ENCODE results near the gene ABHD10.

Gene ABHD10

DNA sequence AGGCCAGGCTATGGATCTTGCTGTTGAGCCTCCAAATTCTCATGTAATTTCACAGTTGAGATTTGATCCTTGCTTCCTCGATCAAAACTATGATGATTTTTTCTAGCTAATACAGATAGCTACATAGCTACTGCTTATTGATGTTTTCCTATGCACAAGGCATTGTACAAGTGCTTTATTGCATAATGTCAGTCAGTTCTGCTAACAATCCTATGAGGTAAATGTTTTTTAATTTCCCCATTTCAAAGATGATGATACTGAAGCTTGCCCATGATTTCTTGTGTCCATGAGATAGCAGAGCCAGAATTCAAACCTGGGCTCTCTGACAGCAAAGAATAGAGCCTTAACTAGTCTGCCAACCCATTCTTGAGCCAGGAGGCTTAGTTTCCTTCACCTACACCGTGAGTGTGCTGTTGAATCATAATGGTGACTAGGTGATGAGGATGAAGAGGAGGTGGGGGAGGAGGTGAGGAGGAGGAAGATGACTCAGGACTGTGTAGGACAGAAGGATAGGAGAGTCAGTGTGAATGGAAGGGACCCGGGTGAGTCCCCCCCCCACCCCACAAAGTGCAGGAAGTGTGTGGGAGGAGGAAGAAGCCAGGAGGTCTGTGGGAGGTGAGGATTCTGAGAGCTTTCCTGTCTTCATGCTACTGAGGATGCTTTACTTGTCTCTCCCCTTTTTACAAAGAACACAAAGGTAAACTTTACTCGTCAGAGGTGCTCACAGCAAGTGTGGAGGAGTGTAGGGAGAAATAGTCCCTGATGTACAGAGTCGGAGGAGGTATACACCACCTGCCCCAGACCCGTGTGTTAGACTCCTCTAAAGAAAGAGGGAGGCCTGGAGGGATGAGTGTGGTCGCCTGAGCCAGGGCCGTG is 23.5 kb downstream of the ABHD10 start:
- DNase-seq: no peak

DNA sequence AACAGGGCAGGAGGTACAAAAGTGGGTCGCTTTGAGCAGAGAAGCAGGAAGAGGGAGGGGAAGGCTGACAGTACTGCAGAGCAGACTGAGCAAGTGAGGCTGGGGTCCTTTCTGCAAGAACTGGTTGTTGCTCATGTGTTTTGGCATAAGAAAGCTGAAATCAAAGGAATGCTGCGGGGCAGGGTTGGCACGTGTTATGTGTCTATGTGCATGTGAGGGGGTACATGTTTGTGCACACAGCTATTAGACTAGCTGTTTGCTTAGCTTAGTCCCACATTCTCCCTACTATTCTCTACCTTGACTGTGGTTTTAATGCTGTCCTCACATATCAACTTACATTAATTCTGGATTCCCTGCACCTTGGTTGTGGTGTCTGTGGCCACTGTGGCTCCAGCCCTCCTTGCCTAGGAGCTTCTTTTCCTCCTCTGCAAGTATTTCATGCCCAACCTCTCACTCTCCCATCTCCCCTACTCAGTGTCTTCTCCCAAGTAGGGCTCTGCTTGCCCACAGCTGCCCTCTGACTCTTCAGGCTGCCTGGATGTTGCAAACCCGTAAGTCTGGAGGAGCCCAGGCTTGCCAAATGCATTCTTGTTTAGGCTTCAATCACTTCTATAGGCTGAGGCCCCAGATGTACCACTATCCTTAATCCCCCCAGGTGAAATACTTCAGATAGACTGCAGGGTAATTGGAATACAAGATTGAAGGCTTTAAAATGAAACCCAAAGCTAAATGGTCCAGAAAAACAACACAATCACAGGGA is 24.7 kb downstream of the ABHD10 start:
- DNase-seq: no peak

DNA sequence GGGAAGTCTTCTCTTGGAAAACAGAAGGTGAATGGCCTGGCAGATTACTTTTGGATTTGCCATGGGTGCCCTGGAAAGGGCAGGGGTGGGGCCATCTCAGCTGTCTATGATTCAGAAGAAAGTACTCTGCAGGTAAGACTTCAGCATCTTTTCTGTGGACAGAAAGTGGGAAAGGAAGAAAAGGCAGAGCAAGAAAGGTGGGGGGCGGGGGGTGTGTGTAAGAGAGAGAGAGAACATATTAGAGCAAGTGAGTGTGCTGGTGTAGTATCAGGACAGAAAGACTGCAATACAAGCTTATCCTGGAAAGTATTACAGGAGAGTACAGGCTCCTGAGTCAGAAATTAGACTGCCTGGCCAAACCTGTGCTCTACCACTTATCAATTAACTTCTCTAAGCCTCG is 25.4 kb downstream of the ABHD10 start:
- no peak for DNase-seq

DNA sequence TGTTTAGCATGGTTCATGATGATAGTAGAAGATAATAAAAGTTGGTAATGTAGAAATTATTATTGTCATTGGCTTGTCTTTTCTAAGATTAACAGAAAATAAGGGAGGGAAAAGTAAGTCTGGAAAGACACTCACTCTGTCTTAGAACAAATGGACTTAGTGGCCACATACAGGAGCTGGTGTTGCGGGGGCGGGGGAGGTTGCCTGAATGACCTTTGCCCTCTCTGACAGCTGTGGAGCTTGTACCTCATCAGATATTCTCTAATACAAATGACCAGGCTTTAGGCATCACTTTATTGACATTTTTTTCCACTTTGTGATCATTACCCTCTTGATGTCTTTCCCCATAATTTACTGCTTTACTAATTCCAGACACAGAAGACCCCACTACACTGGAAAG is 25.8 kb downstream of the ABHD10 start:
- no peak for DNase-seq

DNA sequence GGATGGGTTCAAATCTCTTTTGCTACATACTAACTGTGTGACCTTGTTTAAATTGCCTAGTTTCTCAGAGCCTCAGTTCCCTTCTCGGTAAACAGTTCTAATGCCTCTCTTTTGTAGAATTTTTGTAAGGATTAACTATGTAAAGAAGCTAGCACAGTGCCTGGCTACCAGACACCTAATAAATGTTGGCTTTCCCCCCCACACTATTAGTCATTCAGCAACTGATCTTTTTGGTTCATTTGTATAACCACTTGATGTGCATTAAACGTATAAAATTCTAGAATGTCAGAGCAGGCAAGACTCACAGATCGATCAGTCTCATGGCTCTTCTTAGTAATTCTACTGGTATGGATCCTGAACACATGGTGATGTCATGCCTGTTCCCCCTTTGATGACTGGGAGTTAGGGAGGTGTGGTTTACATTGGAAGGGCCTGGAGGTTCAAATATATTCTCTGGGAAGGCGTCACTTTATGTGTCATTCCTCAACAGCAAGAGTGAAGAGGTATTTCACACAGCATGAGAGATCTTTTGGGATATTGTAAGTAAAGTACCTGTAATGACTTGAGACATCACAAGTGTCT is 26.4 kb downstream of the ABHD10 start:
- DNase-seq: no peak

DNA sequence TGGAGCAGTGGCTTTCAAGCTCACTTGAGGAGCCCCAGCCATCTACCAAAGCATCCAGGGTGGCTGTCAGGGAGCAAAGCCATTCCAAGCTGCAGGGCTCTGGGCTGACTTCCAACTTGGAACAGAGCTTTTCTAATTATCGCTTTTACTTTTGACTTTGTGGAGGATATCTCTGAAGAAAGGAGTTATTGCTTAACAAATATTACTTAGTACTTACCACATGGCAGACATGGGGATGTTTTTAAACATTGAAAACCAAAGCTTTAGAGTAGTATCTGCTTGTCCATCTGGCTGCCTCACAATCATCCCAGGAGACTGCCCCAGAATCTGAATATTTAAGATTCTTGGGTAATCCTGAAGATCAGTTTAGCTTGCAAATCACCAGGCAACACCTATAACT is 28.8 kb downstream of the ABHD10 start:
- DNase-seq: no peak

DNA sequence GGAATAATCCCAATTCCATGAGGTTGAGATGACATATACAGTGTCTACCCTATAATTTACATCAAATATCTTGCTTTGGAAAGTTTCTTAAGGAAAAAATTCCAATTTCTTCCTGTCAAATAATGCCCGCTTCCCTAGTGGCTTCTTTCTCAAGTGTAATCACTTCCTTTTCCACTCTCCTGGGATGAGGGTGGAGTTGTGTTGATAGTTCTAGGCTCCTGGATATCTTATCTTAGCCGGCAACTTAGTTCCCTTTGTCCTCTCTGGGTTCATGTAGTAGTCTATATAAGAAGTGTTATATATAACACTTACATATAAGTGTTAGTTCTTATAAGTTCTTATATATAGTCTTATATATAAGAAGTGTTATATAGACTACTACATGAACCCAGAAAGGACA is 30.8 kb downstream of the ABHD10 start:
- DNase-seq: no peak

DNA sequence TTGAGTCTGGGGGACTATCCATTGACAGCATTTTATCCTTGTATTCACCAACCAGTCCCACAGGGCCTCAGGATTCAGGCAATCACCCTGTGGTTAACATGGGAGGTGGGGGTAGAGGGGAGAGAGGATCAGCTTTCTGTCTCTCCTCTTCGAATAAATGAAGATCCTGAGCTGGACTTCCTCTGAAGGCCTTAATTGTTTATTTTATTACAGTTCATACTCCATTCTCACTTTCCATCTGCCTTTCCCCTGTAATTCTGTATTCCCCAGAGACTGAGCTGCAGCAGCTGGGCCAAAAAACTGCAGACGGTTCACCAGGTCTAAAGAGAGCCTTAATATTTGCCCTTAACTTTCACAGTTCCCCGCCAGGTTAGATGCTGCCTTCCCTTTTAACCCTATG is 31.8 kb downstream of the ABHD10 start:
- no peak for DNase-seq

DNA sequence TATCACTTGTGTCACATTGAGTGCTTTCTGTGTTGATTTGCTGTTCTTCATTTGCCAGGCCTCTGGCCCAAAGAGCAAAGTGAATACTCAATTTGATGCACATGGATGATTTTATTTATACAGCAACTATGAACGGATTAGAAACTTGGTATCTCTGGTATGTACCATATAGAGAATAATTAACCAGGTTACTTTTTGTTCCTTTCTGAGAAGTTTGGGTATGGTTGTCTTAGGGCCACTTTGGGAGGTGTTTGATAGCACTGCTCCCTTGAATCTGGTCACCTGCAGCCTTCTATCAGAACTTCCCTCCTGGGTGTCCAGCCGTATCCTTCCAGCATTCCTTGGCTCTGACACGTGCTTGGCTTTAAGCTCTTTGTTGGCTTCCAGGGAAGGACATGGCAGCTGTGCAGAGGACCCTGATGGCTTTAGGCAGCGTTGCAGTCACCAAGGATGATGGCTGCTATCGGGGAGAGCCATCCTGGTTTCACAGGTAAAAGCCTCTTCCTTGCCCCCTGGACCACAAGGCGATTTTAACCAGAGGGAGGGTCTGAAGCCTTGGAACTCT is 32.6 kb downstream of the ABHD10 start:
- DNase-seq: no peak

DNA sequence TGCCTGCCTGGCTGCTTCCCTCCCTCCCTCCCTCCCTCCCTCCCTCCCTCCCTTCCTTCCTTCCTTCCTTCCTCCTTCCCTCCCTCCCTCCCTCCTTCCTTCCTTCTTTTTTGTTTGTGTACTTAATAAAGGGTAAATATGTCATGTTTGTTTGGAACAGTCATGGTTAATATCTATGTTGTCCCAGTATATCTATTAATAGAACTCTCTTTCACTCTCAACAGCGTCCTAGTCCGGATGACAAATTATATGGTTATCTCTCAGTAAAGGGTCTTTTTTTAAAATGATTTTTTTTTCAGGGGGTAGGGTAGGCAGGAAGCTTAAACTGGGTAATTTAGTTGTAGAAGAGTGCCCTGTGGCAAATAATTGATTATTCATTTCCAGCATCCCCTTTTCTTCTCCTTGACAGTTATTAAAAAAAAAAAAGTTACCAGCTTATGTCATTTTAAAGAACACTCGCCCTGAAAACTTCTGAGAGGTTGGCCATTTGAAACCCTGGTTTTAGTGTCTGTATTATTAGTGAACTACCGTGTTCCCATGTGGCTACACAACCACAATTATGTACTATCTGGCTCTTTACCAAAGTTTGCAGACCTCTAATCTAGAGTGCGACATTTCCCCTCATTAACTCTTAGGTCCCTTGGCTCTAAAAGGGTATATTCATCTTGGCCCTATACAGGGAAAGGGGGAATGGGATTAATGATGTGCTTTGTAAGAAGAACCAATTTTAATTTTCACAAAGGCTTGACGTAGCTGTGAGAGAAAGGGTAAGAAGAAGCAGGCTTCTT is 33.6 kb downstream of the ABHD10 start:
- no peak for DNase-seq

DNA sequence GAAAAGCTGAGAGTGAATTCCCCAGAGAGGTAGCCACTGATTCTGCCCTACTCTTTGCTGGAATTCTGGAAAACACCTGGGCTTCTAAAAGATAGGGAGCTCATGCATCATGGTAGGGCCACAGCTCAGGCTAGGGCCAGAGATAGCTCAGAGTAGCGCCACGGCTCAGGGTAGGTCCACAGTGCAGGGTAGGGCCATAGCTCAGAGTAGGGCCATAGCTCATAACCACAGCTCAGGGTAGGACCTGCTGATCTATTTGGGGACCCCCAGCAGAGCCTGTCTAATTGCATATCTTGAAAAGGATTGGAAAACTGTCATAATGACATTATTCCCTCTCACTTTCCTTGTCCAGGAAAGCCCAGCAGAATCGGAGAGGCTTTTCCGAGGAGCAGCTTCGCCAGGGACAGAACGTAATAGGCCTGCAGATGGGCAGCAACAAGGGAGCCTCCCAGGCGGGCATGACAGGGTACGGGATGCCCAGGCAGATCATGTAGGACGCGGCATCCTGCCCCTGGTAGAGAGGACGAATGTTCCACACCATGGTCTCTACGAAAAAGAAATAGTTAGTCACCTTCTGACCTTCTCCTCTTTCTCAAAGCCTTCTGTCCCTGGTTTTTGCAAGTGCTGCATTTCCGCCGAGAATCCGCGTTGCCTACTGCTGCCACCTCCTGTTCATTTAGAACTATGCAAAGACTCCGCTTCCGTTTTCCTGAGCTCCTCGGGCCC is 34.4 kb downstream of the ABHD10 start:
- no peak for DNase-seq

DNA sequence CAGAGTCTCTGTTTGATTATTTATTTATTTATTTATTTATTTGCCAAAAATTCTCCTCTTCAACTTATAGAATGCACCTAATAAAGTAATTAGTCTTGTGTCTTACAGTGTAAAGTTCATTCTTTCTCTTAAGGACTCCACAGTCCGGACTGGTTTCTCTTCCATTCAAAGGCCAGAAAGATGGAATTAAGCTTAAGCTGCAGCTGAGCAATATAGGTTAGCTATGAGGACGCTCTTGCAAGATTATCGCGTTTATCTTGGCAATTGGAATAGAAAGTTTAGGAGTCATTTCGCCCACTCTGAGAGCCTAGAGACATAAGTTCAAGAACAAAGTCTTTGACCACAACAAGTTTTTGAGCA is 34.9 kb downstream of the ABHD10 start:
- DNase-seq: no peak

DNA sequence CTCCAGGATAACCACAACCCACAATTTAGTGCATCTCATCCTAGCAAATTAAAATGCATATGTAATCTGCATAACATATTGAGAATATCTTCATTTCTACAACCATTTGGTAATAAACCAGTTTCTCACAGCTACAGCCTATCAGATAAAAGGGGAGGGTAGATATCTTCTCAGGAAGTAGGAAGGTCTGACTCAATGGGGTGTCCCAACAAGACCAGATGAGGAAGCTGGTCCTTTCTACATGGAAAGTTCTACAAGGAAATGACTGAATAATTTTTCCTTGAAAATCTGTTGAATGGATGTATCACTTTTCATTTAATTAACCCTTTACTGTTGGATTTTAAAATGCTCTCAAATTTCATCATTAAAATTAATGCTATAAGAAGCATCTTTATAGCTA is 38.3 kb downstream of the ABHD10 start:
- DNase-seq: no peak

DNA sequence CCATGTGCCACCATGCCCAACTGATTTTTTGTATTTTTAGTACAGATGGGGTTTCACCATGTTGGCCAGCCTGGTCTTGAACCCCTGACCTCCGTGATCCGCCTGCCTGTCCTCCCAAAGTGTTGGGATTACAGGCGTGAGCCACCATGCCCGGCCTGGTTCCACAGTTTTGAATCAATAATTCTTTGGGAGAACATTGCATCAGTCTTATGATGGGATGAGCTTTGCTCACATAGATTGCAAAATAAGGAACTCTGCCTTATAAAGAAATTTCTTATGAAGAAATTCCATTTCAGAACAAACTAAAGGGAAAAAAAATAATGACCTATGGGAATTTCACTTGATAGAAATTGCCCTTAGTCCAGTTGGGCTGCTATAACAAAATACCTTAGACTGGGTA is 39.9 kb downstream of the ABHD10 start:
- DNase-seq: no peak

DNA sequence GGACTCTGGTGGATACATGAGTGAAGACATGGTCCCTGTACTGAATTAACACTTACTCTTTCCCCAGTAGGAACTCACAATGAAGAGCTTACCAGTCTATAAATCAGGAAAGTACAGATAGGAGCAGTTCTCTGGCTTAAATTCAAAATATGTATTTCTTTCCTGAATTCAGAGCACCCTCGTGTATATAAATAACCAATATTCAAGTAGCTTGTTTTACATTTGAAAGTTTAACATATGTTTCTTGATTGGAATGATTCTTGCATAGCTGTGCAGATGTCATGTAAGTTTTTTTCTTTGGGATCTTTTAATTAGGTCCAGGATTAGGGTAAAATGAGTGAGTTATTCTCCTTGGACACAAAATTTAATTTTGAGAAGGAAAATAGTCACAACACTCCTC is 40.9 kb downstream of the ABHD10 start:
- DNase-seq: no peak

DNA sequence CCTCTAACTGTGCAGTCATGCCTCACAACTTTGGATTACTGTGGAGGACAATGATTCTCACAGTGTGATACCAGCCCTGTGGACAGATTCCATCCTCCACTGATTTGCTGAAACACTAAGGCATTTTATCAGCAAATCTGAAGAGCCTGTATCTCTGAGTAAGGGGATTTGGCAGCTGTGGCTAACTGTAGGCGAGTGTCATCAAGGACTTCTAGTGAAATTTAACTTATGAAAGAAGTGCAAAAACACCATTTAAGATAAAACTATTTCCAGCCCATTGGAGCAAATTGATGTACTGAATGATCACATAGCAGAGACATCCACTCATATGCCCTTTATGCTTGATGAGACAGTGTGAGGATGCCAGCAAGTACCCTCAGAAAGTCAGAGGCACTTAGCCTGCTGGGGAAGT is 41.9 kb downstream of the ABHD10 start:
- DNase-seq: no peak

DNA sequence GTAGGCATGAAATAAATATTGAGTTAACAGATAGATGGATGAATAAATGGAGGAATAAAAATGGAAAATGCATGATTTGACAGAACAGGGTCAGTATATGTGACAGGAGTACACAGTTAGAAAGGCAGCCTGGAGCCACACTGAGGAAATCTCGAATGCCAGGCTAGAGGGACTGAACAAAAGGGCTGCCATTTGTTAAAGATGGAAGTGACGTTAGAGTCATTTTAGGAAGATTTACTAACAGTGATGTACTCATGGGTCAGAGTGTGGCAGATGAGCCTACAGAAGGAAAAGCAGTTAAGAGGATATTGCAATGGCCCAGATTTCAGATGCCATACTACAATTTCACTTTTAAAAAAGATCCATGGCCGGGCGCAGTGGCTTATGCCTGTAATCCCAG is 48.3 kb downstream of the ABHD10 start:
- no peak for DNase-seq

DNA sequence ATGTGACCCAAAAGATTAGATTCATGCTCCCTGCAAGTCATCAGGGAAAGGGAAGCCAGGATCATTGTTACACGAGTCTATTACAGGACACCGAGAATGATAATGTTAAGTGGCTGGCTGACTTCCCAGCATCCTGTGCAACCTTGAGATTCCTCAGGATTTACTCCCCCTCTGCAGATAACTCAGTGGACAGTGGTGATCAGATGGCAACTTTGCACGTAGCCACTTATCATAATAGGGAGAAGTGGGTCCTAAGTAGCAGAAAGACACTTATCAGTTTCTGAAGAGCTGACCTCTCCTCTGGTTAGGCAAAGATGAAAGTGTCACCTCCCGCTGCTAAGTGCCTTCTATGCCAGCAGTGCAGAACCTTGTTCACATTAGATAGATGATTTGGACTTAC is 49.0 kb downstream of the ABHD10 start:
- no peak for DNase-seq

DNA sequence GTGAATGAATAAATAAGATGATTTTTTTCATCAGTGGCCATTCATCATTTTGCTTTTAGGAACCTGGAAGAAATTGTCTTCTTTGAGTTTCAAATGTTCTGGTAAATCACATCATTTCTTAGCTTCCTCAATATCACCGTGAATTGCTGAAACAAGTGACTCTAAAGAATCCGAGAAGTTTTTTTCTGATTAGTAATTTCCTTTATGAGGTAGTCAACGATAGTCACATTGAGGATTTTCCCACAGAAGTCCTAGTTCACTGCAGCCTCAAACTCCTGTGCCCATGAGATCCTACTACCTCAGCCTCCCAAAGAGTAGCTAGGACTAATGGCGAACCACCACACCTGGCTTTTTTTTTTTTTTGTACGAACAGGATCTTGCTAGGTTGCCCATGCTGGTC is 52.1 kb downstream of the ABHD10 start:
- no peak for DNase-seq

DNA sequence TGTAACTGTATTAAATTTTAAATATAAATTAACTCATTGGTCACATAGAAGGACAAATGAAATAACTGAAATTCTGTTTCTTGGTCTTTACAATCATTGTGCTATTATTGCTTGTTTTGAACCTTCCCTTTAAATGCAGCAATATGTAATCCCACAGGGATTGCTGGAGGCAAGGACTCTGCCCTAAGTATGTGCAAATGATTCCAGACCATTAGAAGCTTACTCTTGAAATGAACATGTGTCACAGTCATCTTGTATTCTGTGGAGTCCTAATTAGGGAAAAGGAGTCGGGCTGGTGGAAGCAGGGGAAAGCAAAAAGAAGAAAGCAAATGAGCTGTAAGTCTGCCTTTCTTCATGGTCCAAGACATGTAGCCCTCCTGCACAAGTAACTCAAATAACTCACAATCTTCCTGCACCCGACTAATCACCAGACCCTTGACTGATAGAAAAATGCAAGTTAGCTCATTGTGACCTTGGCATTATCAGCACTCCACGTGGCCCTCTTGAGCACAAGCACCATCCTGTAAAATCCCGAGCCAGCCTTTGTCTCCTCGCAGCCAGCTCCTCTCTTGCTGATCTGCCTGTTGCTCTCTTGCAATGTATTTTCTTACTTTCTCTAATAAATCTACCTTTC is 53.4 kb downstream of the ABHD10 start:
- DNase-seq: peak; percentile 61

DNA sequence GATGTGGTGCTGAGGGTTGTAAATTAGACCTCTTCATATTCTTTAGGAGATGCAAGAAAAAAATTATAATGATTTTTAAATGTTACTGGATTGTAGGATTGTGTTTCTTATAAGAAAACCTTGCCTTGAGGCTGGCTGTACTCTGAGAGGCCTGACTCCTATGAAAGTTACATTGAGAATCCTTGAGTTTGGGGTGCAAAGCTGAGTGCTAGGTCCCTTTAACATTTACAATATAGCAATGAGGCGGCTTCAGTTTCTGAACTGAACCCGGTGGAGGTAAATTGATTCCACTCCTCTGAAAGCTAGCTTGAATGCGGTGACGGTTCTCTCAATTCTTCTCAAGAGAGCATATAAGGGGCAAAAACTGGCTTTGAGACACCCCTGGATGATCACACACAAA is 55.6 kb downstream of the ABHD10 start, which contains the start of gene TMPRSS7:
Gene TMPRSS7 (plus strand): TSS at position 301 of the 400 bp plus-strand sequence. CDS start 110 bp downstream, outside the sequence.
- no peak for DNase-seq

DNA sequence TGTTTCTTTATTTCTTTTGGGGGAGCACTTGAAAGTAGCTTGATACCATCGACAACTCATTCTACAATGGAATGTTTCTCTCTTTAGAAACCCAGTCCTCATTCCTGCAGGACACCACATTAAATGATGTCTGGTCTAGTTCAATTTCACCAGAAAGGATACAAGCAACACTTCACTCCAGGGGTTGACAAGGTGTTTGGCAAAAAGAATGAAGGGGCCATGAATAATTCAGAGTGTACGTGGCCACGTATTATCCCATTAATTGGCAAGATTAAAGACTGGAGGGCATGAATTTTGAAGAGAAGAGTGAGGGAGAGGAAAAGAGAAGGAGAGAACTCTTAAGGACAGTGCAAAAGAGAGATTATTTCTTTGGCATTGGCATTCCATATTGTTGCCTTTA is 56.4 kb downstream of the ABHD10 start:
- no peak for DNase-seq
